ENCODE data around the gene CTNNA3. TPM values are rescaled to one million over a fixed set of nuclear protein-coding genes. Genes with fewer than 3 reads are reported as not detected.

CTNNA3 gene
- total and polyA plus RNA-seq, 2 donors (not counting 3 experiments of a cell fraction or from before 2014, with no cell fraction given), result not detected

DNA sequence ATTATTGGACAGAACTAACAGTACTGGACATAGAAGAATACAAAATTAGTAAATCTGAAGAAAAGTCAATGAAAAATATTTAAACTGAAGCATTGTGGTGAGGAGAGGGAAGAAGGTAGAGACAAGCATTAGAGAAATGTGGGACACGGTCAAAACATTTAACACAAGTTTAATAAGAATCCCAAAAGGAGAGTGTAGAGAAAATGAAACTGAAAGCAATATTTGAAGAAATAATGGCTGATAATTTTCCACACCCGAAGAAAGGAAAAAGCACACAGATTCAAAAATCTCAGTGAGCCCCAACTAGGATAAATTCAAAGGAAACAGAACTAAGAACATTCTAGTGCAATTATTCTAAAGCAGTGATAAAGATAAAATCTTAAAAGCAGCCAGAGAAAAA lies 896.5 kb downstream of the CTNNA3 start:
- Histone ChIP-seq H4K20me1 (replicated peaks; ENCODE audit: control insufficient read depth, extremely low read depth, insufficient read depth, low read length) (no peaks in the 10 kb centered on the region), H3K79me2 (ENCODE audit: control insufficient read depth, insufficient read depth, low read length) (no peaks in the 10 kb centered on the region), H3K27ac (ENCODE audit: insufficient read depth, low read depth, low read length) (no peak overlapping the region), H3K9me3 (replicated peaks; ENCODE audit: control insufficient read depth, insufficient read depth, low read length) (no peaks in the 10 kb centered on the region), H3K36me3 (ENCODE audit: control insufficient read depth in 2 of 2, extremely low read depth in 1 of 2, insufficient read depth in 2 of 2, low read length in 2 of 2) (no peaks in the 10 kb centered on the region), H3K4me2 (ENCODE audit: insufficient read depth, low read length) (no peak overlapping the region), H3K9me1 (replicated peaks; ENCODE audit: control insufficient read depth, extremely low read depth, insufficient read depth, low read length) (no peaks in the 10 kb centered on the region), H3K27me3 (ENCODE audit: control insufficient read depth in 2 of 2, insufficient read depth in 2 of 2, low read length in 2 of 2) (no peaks in the 10 kb centered on the region), H3K9ac (replicated peaks; ENCODE audit: extremely low read depth, insufficient read depth, low read length) (no peak overlapping the region), H2AFZ (ENCODE audit: low read depth, low read length) (no peak overlapping the region), H3K4me1 (ENCODE audit: control insufficient read depth, extremely low read depth, insufficient read depth, low read length) (no peaks in the 10 kb centered on the region), H3K4me3 (replicated peaks in 1 of 3; ENCODE audit: insufficient read depth in 1 of 3, low read depth in 1 of 3, low read length in 3 of 3) (no peak overlapping the region)
- FAIRE-seq, result no peak
- dilution Hi-C loops (cut with MboI; ENCODE audit: extremely low pct_ligation_motif_present, low sequenced_read_pairs), result no loop called here
- CTCF ChIA-PET, result no interaction called here
- no TSS peak for BruUV-seq (replicated peaks)
- POLR2A ChIA-PET, result no interaction called here
- no peak for TF ChIP-seq EZH2 (IDR thresholded peaks at IDR 0.05; ENCODE audit: borderline replicate concordance, low read depth, low read length, severe bottlenecking)
- TF ChIP-seq FOS (IDR thresholded peaks at IDR 0.05; ENCODE audit: borderline replicate concordance, insufficient read depth, low read length), result no peak
- DNase-seq (ENCODE audit: low read depth, low spot score), result no peak
- intact Hi-C loops (cut with micrococcal nuclease), result no loop called here

DNA sequence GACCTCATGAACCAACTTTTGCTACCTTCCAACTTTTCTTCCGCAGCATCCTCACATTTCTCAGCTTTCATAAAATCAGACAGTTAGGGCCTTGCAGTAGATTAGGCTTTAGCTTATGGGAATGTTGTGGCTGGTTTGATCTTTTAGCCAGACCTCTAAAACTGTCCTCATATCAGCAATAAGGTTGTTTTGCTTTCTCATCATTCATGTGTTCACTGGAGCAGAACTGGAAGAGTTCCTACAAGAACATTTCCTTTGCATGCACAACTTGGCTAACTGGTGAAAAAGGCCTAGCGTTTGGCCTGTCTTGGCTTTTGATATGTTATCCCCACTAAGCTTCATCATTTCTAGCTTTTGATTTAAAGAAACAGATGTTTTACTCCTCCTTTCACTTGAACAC lies 900.1 kb downstream of the CTNNA3 start:
- no peaks in the 10 kb centered on the region for H3K4me1 ChIP-seq (ENCODE audit: control insufficient read depth, extremely low read depth, insufficient read depth, low read length)
- no peak overlapping the region for H3K4me3 ChIP-seq (replicated peaks in 1 of 3; ENCODE audit: insufficient read depth in 1 of 3, low read depth in 1 of 3, low read length in 3 of 3)
- ChIA-PET CTCF (no interaction called here), POLR2A (no interaction called here)
- no peak overlapping the region for H3K4me2 ChIP-seq (ENCODE audit: insufficient read depth, low read length)
- DNase-seq (ENCODE audit: low read depth, low spot score) (no peak), FAIRE-seq (no peak)
- no peak overlapping the region for H3K9ac ChIP-seq (replicated peaks; ENCODE audit: extremely low read depth, insufficient read depth, low read length)
- H3K9me1 ChIP-seq (replicated peaks; ENCODE audit: control insufficient read depth, extremely low read depth, insufficient read depth, low read length), result no peaks in the 10 kb centered on the region
- H3K9me3 ChIP-seq (replicated peaks; ENCODE audit: control insufficient read depth, insufficient read depth, low read length), result no peaks in the 10 kb centered on the region
- H2AFZ ChIP-seq (ENCODE audit: low read depth, low read length), result no peak overlapping the region
- no peak for TF ChIP-seq FOS (IDR thresholded peaks at IDR 0.05; ENCODE audit: borderline replicate concordance, insufficient read depth, low read length)
- TF ChIP-seq, protein P1, sequence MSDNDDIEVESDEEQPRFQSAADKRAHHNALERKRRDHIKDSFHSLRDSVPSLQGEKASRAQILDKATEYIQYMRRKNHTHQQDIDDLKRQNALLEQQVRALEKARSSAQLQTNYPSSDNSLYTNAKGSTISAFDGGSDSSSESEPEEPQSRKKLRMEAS (IDR thresholded peaks at IDR 0.05; ENCODE audit: insufficient read depth, insufficient read length), result no peak
- TF ChIP-seq MYC (IDR thresholded peaks at IDR 0.05; ENCODE audit: low read depth, low read length), result no peak
- TF ChIP-seq EZH2 (IDR thresholded peaks at IDR 0.05; ENCODE audit: borderline replicate concordance, low read depth, low read length, severe bottlenecking), result no peak
- no peaks in the 10 kb centered on the region for H4K20me1 ChIP-seq (replicated peaks; ENCODE audit: control insufficient read depth, extremely low read depth, insufficient read depth, low read length)
- H3K36me3 ChIP-seq (ENCODE audit: control insufficient read depth in 2 of 2, extremely low read depth in 1 of 2, insufficient read depth in 2 of 2, low read length in 2 of 2), result no peaks in the 10 kb centered on the region
- no peak overlapping the region for H3K27ac ChIP-seq (ENCODE audit: insufficient read depth, low read depth, low read length)
- dilution Hi-C loops (cut with MboI; ENCODE audit: extremely low pct_ligation_motif_present, low sequenced_read_pairs) (no loop called here), intact Hi-C loops (cut with micrococcal nuclease) (no loop called here)
- BruUV-seq (replicated peaks), result no TSS peak
- H3K27me3 ChIP-seq (ENCODE audit: control insufficient read depth in 2 of 2, insufficient read depth in 2 of 2, low read length in 2 of 2), result no peaks in the 10 kb centered on the region
- no peaks in the 10 kb centered on the region for H3K79me2 ChIP-seq (ENCODE audit: control insufficient read depth, insufficient read depth, low read length)
